HUES64 (cell line): ENCODE measurements around the gene TOMM40L.

ENCODE experiments used
- H3K27ac ChIP-seq: 2 replicates; pipeline ENCODE4 v1.7.0; 2013; ENCODE audit warnings: low read depth, low read length, inconsistent platforms
- H3K27me3 ChIP-seq: 2 replicates; pipeline ENCODE4 v1.6.1; 2013; ENCODE audit warnings: mild to moderate bottlenecking, low read length; ENCODE audit not compliant: insufficient read depth
- H3K36me3 ChIP-seq: 2 replicates; pipeline ENCODE4 v1.6.1; 2013; ENCODE audit warnings: mild to moderate bottlenecking, low read length; ENCODE audit not compliant: insufficient read depth
- H3K4me1 ChIP-seq: 2 replicates; pipeline ENCODE4 v1.6.1; 2013; ENCODE audit warnings: mild to moderate bottlenecking, low read length, moderate library complexity; ENCODE audit not compliant: insufficient read depth
- H3K4me3 ChIP-seq: 2 replicates; pipeline ENCODE4 v1.5.1; 2013; ENCODE audit warnings: mild to moderate bottlenecking, low read length, moderate library complexity
- H3K9ac ChIP-seq: 2 replicates; pipeline ENCODE4 v1.6.1; 2013; ENCODE audit warnings: mild to moderate bottlenecking, low read depth, low read length
- H3K9me3 ChIP-seq: 2 replicates; pipeline ENCODE4 v1.6.1; 2013; ENCODE audit warnings: low read depth, low read length; ENCODE audit not compliant: insufficient read depth
- WGBS: fragments of 150-250, 120-280 bp; methylation state at CpG from one replicate; pipeline ENCODE4 v1.1.7; 2013; ENCODE audit warnings: missing lambda C conversion rate; 5-methylcytosine and 5-hydroxymethylcytosine counted together

Gene TOMM40L

DNA sequence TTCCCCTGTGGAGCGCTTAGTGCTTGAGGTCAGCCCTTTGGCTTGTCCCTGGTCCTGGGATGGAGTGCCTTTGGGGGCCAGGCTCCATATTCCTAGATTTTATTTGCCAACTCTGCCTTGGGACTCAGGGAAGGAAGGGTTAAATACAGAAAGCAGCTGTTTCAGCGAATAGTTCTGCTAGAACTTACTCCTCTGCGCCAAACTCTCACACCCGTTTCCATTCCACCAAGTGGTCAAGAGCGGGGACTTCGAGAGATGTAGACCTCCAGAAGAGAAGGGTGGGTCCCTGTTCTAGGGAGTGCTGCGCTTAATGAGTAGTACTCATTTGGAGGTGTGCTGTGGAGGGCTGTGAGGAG is 704 bp upstream of the TOMM40L start:
- Histone ChIP-seq H3K4me3 (no peak overlapping the region; the same call in 1 of the 2 replicates), H3K36me3 (peaks cover 18% of the 10 kb centered on the region), H3K27me3 (no peaks in the 10 kb centered on the region), H3K4me1 (peaks cover 18% of the 10 kb centered on the region), H3K9me3 (no peaks in the 10 kb centered on the region), H3K9ac (no peak overlapping the region), H3K27ac (peak overlapping the region; percentile 10; the same call in 1 of the 2 replicates)
- WGBS: 90% methylated on average over 7 of the region's 7 CpGs

DNA sequence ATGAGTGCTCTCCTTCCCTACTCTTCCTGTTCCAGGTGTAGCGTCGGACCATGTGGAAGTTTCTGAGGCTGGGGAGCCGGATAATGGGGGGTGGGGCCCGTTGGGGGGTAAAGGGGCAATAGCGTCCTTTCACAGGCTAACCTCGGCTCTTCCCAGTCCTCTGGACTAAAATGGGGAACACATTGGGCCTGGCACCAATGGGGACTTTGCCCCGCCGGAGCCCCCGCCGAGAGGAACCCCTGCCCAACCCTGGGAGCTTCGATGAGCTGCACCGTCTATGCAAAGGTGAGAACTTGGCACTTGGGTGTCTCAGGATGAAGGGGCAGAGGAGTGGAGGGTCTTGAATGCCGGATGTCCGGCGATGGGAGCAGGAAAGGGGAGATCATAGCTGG is 456 bp downstream of the TOMM40L start:
- peaks cover 18% of the 10 kb centered on the region for H3K4me1 ChIP-seq
- no peaks in the 10 kb centered on the region for H3K27me3 ChIP-seq
- H3K27ac ChIP-seq: no peak overlapping the region
- H3K4me3 ChIP-seq: peak overlapping the region; percentile 85
- peak overlapping the region; percentile 65; the same call in 1 of the 2 replicates for H3K9ac ChIP-seq
- 12% methylated on average over 14 of the region's 15 CpGs for WGBS
- peaks cover 23% of the 10 kb centered on the region for H3K36me3 ChIP-seq
- no peaks in the 10 kb centered on the region for H3K9me3 ChIP-seq

DNA sequence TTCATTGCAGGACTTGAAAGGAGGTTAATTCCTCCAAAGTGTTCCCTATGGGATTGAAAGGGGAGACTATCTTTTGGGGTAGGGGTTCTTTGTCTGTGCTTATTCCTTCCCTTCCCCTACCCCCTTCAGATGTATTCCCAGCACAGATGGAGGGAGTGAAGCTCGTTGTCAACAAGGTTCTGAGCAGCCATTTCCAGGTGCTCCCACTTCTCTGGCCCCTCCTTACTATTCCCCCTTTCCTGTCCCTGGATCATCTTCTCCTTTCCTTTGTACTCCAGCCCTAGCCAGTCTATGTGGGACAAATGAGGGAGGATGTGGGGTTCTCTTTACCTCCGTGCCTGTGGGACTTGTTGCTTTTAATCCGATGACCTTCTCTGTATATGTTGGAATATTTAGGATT is 899 bp downstream of the TOMM40L start:
- Histone ChIP-seq H3K36me3 (peaks cover 23% of the 10 kb centered on the region), H3K27ac (no peak overlapping the region), H3K4me1 (peaks cover 18% of the 10 kb centered on the region), H3K9ac (peak overlapping the region; percentile 65; the same call in 1 of the 2 replicates), H3K27me3 (no peaks in the 10 kb centered on the region), H3K4me3 (peak overlapping the region; percentile 85), H3K9me3 (no peaks in the 10 kb centered on the region)
- WGBS: 76% methylated on average over 3 of the region's 3 CpGs

DNA sequence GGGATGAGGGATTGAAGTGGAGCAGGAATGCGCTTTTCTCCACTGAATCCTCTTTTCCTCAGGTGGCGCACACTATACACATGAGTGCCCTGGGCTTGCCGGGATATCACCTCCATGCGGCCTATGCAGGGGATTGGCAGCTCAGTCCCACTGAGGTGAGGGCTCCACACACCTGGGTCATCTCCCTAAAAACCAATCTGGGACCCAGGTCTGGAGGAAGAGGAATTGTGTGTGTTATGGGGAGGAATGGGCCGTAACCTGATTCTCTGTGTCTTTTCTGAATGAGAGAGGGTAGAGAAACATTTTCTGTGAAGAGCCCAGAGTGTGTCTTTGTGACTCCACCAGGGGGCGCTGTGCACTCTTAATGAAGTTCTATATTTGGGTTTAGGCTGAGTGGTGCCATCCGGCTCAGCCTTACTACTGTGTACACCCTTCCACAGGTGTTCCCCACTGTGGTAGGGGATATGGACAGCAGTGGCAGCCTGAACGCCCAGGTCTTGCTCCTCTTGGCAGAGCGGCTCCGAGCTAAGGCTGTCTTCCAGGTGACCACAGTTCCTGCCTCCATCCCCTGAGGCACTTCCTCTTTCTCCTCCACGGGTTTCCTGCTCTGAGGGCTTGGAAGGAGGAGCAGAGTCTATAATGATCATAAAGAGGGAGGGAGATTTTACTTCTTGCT is 1.5 kb downstream of the TOMM40L start:
- 58% methylated on average over 10 of the region's 11 CpGs for WGBS
- Histone ChIP-seq H3K4me3 (peak overlapping the region; percentile 85), H3K27ac (no peak overlapping the region)

DNA sequence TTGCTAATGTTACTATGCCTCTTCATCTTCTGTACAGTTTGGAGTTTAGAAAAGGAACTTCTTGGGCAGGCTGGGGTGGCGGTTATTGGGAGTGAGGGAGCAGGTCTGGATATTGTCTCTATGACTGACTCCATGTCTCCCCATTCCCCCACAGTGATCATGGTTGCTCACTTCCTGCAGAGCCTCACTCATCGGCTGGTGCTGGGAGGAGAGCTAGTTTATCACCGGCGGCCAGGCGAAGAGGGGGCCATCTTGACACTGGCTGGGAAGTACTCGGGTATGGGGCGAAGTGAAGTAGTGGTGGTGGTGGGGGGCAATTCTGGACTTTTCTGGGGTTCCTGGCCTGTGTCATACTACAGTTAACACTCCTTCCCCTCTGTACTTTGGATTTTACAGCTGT is 2.2 kb downstream of the TOMM40L start:
- 98% methylated on average over 7 of the region's 7 CpGs for WGBS
- Histone ChIP-seq H3K9ac (no peak overlapping the region), H3K4me1 (peaks cover 18% of the 10 kb centered on the region), H3K4me3 (no peak overlapping the region), H3K36me3 (peaks cover 23% of the 10 kb centered on the region), H3K9me3 (no peaks in the 10 kb centered on the region), H3K27me3 (no peaks in the 10 kb centered on the region), H3K27ac (no peak overlapping the region)

More for the DNA sequence above, 1.5 kb downstream of the TOMM40L start:
- peak overlapping the region; percentile 65; the same call in 1 of the 2 replicates for H3K9ac ChIP-seq
- H3K27me3 ChIP-seq: no peaks in the 10 kb centered on the region
- no peaks in the 10 kb centered on the region for H3K9me3 ChIP-seq
- peaks cover 18% of the 10 kb centered on the region for H3K4me1 ChIP-seq
- peaks cover 23% of the 10 kb centered on the region for H3K36me3 ChIP-seq

DNA sequence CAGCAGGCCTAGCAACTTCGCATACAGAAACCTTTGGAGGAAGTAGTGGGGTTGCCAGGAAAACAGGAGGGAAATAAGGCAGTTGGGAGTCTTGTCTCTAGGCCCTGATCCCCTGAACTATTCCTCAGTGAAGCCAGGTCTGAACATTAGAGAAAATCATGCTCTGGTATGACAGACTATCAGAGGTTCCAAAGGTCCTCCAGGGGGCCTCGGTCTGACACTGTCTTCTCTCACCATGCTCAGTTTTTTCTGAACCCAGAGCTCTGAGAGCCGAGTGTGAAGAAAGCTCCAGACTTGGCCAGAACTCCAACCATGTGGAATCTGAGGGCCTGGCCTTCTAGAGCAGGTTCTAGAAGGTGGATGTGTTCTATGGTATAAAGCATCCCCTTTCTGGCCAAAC is 4.0 kb downstream of the TOMM40L start:
- WGBS: 90% methylated on average over 3 of the region's 3 CpGs
- H3K27ac ChIP-seq: no peak overlapping the region
- no peak overlapping the region for H3K4me3 ChIP-seq
- peaks cover 18% of the 10 kb centered on the region for H3K4me1 ChIP-seq
- no peaks in the 10 kb centered on the region for H3K9me3 ChIP-seq
- no peaks in the 10 kb centered on the region for H3K27me3 ChIP-seq
- no peak overlapping the region for H3K9ac ChIP-seq
- H3K36me3 ChIP-seq: peaks cover 23% of the 10 kb centered on the region

DNA sequence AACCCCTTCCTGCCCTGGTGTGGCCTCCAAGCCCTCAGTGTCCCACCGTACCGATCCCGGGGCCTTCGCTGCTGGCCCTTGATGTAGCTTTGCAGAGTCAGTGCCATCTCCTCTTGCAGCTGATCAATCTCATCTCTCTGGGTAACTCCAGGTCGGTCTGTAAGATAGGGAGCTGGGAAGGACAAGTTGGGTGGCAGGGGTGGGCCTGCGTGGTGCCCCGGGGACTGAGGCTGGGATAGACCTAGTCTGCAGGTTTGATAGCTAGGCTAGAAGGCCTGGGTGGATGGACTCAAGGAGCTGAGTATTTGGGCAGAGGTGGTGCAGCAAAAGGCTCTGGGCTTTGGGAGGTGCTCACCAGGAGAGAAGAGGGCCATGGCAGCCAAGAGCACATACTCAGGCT is 4.9 kb downstream of the TOMM40L start:
- peaks cover 23% of the 10 kb centered on the region for H3K36me3 ChIP-seq
- H3K27ac ChIP-seq: no peak overlapping the region
- H3K4me3 ChIP-seq: no peak overlapping the region
- H3K9ac ChIP-seq: no peak overlapping the region
- no peaks in the 10 kb centered on the region for H3K27me3 ChIP-seq
- H3K9me3 ChIP-seq: no peaks in the 10 kb centered on the region
- 95% methylated on average over 7 of the region's 7 CpGs for WGBS
- H3K4me1 ChIP-seq: peaks cover 13% of the 10 kb centered on the region

DNA sequence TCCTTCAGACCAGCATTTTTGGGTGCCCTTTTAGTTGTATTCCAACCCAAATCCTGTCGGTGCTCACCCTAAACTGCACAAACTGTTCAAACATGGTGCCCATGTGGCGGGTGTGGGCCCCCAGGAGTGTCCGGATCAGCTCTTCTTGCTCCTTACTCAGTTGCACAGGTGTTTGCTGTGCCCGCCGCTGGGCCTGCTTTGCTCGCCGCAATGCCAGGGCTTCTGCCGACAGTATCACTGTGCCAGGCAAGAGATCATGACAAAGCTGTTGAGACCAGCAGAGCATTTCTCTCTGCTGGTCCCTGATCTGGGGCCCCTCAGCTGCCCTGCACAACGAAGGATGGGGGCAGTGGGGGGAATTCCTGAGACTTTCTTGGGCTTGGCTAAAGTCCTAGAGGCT is 7.2 kb downstream of the TOMM40L start:
- H3K4me3 ChIP-seq: no peak overlapping the region
- no peak overlapping the region for H3K9ac ChIP-seq
- H3K4me1 ChIP-seq: no peaks in the 10 kb centered on the region
- WGBS: 87% methylated on average over 9 of the region's 9 CpGs
- H3K9me3 ChIP-seq: no peaks in the 10 kb centered on the region
- no peak overlapping the region for H3K27ac ChIP-seq
- peaks cover 20% of the 10 kb centered on the region for H3K36me3 ChIP-seq
- H3K27me3 ChIP-seq: no peaks in the 10 kb centered on the region

DNA sequence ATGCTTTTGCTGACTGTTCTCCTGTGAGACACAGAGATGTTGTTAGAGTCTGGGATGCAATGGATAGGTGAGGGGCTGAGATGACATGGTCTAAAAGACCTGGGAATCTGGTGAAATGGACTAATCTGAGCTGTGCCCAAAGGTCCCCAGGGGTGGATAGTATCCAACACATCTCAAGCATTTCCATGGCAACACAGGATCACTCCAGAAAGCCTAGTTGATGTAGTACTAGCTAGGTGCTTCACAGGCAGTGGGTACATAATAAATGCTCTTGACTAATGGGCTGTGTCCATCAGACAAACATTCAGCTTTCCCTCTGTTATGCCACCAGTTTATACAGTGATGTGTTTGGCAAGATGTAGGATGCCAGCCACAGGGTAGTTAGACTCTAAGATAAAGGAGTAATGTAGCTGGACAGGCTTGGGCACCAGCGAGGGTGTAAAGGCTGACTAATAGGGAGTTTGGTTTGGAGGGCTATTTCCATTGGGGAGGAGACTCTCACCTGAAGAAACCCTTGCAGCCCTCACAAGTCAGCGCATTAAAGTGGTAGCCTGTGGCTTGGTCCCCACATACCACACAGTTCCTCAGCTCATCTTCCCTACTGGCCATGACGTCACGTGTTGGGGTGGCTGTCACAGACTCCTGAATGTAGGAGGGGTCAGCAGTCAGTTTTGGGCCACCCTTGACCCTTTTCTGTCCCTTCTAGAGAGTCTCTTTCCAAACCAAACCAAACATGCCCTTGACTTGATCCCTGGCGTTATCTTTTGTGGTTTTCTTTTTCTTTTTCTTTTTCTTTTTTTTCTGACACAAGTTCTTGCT is 10.3 kb downstream of the TOMM40L start:
- H3K27ac ChIP-seq: no peak overlapping the region
- no peaks in the 10 kb centered on the region for H3K36me3 ChIP-seq
- no peak overlapping the region for H3K9ac ChIP-seq
- H3K9me3 ChIP-seq: no peaks in the 10 kb centered on the region
- H3K4me1 ChIP-seq: no peaks in the 10 kb centered on the region
- no peaks in the 10 kb centered on the region for H3K27me3 ChIP-seq
- H3K4me3 ChIP-seq: no peak overlapping the region
- 88% methylated on average over 5 of the region's 5 CpGs for WGBS

DNA sequence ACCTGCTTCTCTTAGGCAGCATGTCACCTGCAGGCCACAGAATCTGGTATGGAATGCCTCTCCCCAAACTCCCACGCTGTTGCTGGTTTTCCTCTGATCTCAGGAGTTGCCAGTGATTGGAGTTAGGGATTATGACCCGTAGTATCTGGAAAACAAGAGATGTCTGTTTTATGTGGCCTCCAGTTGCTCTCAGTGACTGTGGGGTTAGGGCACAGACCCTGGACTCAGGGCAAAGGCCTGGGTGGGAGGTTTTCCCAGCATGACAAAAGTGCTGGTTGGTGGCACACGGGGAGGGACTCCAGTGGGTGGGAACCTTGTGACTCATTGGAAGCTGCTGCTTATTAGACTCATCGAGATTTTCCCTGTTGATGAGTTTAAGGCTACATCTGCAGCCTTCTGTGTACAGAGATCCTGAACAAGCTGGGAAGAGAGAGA is 12.2 kb downstream of the TOMM40L start, which contains the start of gene NR1I3:
Gene NR1I3 (minus strand): TSS at position 165 of the 435 bp plus-strand sequence. CDS start 1,638 bp downstream, outside the sequence.
- 80% methylated on average over 4 of the region's 4 CpGs for WGBS

DNA sequence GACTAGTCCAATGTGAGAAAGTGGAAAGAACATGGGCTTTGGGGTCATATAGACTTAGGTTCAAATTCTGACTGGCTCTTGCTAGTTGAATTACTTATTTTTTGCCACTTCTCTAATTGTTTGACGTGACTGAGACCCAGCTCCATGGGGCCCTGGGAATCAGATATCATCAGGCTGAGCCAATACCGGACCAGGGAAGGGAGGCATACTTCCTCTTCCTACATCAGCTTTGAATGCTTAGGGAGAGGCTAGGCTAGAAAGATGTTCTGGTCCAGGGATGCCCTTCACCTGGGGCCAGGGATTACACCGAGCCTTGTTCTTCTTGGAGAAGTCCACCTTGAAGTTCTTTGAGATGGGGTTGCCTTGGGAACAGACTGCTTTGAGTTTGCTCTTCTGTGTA is 15.8 kb downstream of the TOMM40L start:
- Histone ChIP-seq H3K4me1 (no peaks in the 10 kb centered on the region), H3K36me3 (no peaks in the 10 kb centered on the region), H3K4me3 (no peak overlapping the region), H3K27me3 (no peaks in the 10 kb centered on the region), H3K9ac (no peak overlapping the region), H3K27ac (no peak overlapping the region), H3K9me3 (no peaks in the 10 kb centered on the region)
- WGBS: 82% methylated on average over 3 of the region's 3 CpGs

More for the DNA sequence above, 12.2 kb downstream of the TOMM40L start, which contains the start of gene NR1I3:
- H3K9me3 ChIP-seq: no peaks in the 10 kb centered on the region
- no peak within 1 kb of the TSS for H3K9ac ChIP-seq
- no peaks in the 10 kb centered on the region for H3K36me3 ChIP-seq
- no peaks in the 10 kb centered on the region for H3K4me1 ChIP-seq
- no peak within 1 kb of the TSS for H3K27ac ChIP-seq
- H3K27me3 ChIP-seq: no peaks in the 10 kb centered on the region
- H3K4me3 ChIP-seq: no peak within 1 kb of the TSS
